Measurements from ENCODE around the gene PDZRN4.

Gene PDZRN4

DNA sequence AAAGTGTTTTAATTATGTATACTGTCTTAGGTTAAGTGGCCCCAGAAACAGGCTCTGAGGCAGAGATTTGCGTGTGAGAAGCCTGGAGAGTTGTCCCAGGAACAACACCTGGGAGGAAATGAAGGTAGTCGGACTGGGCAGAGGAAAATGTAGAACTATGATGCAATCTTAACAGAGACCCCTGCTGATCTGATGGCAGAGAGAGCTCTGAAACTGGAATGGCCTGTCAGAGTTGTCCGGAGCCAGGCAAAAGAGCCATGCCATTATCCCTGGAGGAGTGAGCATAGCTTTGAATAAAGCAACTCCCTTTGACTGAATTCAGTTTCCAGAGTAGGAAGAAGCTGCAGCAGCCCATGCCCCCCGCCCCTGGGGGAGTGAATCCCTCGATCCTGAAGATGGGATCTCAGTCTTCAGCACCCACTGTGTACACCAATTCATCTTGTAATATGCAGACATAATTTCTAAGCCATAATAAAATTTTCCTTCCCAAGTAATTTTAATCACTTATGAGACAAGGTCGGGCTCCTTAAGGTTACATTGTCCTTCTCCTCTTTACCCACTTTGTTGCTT lies 264.8 kb downstream of the PDZRN4 start:
- DNase-seq (ENCODE audit: low read depth in 1 of 2, low spot score in 1 of 2) = no peak

DNA sequence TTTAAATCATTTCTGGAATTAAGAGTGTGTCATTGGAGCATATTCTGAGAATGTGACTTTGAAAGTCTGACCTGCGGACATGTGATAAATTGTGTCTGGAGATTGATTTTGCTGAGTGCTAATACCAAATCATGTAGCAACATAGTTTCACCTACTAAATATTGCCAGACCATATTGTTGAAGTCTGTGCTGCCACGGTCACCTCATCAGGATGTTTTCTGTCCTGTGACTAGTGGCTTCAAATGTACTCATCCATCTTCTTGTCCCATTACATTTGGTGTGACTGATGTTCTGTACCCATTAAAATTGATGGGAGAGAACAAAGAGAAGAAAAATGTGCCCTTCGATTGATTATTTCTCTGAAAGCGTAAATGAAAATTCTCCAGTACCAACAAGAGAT lies 265.3 kb downstream of the PDZRN4 start:
- no peak for DNase-seq (ENCODE audit: low read depth in 1 of 2, low spot score in 1 of 2)

DNA sequence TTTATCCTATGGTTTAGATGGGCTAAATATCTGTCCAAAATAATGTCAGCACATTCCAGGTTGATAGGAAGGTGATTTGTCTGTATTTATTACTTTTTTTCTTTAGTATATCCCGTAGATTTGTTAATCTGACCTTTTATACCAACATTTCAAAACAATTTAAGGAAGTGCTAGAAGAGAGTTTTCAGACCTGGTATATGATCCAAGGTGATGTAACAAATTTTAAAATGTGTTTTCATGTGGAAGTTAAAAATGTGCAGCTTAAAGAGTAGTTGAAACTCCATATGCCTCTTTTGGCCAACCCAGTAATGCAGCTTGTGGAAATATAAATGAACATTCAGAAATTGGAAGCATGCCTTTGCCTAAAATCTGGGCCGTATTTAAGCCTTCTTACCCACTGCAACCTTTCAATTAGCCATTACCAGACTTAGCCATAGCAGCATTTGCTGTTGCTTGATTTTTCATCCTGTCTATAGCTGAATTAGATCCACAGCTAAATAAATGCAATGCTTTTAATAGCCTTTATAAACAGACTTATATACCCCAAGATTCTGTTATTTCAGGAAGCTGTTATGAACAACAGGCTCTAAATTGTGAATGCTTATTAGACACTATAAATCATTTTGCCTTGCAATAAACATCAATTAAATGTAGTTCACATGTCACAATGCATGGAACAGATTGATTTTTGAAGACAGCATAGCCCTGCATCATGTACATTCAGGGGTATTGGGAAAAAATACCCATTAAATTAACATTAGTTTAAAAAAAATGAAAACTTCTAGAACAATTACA lies 271.2 kb downstream of the PDZRN4 start:
- DNase-seq (ENCODE audit: low read depth in 1 of 2, low spot score in 1 of 2) = no peak

DNA sequence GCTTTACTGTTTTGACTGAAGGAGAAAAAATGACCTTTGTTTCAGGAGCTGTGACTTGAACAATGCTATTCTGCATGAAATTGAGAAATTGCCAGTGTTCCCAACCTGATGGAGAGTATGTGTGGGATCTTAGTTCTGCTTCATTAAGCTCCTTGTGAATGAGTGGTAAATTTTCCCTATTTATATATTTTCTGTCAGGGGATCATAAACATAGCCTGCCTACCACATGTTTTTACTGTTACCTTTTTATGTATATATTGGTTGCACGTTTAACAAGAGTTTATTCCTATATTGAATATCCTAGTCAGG lies 271.7 kb downstream of the PDZRN4 start:
- DNase-seq (ENCODE audit: low read depth in 1 of 2, low spot score in 1 of 2) = no peak

DNA sequence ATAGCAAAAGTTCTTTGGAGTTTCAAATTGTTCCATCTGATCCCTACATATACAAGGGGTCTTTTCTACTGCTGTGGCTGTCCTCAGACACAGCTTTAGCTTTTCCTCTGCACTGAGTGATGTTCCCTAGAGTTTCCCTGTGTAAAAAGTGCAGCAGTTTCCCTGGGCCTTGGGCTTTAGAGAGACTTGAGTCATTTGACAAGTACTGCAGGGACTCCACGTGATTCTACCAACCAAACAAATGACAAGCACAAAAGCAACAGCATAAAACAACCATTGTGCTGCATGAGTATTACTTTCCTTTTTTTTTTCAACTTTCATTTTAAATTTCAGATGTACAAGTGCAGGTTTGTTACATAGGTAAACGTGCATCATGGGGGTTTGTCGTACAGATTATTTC lies 272.8 kb downstream of the PDZRN4 start:
- no peak for DNase-seq (ENCODE audit: low read depth in 1 of 2, low spot score in 1 of 2)

DNA sequence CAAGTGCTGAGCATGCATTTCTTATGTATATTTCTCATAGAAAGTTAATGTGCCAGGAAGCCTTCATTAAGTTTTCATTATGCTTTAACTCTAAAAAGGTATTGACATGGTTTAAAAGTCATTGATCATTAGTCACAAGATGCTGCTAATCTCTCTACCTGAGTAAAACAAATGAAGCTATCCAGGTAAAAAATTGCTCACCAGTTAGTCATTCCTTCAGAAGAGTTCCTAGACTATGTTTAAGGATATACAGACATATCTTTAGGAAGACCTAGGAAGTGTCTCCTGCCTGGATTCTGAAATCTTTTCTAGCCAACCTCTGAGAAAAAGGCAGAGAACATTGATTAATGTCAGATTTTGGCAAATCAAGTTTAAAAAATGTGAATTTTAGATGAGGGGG lies 274.2 kb downstream of the PDZRN4 start:
- DNase-seq (ENCODE audit: low read depth in 1 of 2, low spot score in 1 of 2) = no peak

DNA sequence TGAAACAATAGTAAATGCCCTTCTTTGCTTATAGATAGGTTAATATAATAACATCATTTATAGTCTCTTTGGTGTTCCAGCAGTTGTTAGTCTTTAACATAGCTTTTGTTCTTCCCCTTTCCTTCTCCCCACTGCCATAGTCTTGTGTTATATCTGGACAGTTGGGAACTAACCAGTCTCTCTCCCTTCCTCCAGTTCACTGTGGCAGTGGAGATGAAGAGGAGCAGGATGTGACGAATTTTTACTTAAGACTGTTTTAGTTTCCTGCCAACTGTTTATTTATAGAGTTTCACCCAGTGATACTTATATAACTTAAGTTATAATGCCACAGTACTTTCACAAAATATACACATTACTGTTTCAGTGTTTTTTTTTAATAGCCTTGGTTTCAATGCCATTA lies 277.4 kb downstream of the PDZRN4 start:
- no peak for DNase-seq (ENCODE audit: low read depth in 1 of 2, low spot score in 1 of 2)

DNA sequence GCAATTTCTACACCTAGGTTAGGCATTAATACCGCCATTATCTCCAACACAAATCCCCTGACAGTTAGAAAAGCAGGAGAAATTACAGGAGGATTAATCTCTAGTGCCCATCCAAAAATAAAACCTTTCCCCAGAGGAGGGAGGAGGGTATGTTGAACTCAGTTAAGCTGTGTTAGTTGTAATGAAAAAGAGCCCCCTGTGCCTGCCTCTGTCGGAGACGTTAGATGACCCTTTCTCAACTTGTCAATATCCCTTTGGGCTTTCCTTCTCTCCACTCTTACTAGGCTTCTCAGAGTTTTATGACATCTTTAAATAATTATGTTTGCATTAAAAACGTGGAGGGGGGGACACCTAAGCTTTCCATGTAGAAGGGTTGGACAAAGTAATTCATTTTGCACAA lies 278.2 kb downstream of the PDZRN4 start:
- no peak for DNase-seq (ENCODE audit: low read depth in 1 of 2, low spot score in 1 of 2)

DNA sequence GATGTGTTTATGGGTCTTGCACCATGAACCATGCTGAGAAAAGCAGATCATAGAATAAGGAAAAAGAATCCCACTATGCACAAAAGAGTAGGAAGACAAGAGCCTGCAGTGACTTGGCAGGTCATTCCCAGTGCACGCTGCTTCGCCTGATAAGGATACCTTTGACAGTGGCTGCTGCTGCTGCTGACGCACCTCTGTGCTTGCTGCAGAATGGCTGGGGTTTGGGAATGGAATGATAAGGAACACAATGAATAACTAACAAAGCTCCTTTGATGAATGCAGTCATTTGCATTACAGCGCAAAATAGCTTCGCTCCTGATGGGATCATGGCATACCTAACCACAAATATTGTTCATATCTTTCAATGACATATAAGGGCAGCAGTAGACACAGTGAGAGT lies 278.7 kb downstream of the PDZRN4 start:
- no peak for DNase-seq (ENCODE audit: low read depth in 1 of 2, low spot score in 1 of 2)

DNA sequence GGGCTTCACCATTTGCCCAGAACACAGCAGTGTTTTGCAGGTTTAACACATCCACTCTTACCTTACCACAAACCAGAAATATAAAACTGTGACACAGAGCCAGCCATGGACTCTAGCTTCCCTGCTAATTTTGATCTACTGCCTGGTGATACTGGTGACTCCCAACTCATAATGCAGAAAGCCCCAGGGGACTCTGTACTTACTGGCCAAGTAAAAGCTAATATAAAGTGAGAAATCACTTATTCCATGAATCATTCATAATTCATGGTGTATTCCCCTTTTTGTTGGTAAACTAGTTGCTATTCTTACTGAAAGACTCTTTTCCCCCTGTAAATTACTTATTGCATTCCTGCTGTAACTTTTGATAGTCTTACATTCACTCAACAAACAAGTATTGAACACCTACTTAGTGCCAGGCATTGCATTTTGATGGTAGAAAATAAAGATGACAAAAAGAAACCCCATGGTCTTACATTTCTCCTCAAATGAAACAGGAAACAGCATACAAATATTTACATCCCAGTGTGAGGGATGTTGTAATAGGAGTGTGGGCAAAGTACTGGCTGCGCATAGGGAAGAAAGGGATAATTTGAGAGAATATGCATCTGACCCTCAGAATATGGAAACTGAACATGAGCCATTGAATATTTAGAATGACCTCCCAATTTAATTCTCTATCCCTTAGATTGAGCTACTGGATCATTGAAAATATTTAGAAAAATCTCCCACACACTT lies 279.6 kb downstream of the PDZRN4 start:
- no peak for DNase-seq (ENCODE audit: low read depth in 1 of 2, low spot score in 1 of 2)

DNA sequence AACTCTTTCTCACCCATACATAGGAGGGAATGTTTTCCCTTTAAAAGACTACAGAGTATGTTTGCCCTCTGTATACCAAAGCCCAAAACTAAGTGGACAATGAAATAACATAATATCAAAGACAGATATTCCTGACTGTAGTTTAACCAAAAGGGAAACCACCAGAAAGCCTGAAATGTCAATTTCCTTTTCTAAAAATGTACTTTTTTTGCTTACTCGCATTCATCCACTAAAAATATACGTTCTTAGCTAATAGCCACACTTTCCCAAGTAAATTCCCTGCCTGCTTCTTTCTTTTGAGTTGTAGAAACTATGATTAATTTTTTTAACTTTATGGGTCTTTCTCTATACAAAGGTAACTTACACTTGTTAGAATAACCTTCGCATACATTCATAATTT lies 280.2 kb downstream of the PDZRN4 start:
- no peak for DNase-seq (ENCODE audit: low read depth in 1 of 2, low spot score in 1 of 2)

DNA sequence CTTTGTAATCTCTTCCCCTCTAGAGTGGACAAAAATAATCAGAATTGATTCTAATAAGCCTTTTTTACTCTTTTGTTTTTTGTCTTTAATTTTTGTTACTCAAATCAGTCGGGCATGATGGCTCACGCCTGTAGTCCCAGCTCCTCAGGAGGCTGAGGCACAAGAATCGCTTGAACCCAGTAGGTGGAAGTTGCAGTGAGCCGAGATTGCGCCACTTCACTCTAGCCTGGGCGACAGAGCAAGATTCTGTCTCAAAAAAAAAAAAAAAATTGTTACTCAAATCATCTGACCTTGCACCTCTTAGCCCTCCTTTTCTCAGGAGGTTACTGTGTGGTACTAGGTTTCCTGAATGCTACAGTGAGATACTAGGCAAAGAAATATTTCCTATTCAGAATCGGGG lies 280.6 kb downstream of the PDZRN4 start:
- no peak for DNase-seq (ENCODE audit: low read depth in 1 of 2, low spot score in 1 of 2)

DNA sequence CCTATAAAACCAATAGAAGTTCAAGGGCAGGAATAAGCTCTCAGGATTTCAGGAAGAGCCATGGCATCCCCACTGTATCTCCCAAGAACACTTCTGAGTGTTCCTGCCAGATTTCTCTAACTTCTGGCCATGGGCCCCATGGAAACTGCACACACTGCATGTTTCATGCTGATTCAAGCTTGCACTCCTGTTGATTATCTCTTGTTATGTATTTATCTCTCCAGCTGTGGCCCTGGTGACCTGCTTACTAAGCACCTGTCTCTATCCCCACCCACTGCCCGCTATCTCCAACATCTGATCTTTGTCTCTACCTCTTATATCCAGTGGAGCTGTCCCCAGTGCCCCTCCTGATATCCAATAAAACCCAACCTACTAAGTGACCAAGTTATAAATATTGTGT lies 285.3 kb downstream of the PDZRN4 start:
- no peak for DNase-seq (ENCODE audit: low read depth in 1 of 2, low spot score in 1 of 2)

DNA sequence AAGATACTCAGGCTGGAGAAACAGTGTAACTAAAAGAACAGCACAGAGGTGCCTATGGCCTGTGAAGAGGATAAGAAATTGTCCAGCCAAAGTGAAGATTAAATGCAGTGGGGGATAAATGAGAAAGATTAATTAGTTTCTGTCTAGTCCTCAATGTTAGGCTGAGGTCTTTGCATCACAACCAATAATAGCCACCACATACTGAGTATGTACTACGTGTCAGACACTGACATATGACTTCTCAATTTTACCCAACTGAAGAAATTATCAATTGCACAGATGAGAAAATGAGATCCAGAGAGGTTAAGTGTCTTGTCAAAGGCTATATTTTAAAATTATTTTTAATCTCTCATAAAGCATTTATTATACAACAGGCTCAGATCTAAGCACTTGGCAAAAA lies 285.9 kb downstream of the PDZRN4 start:
- no peak for DNase-seq (ENCODE audit: low read depth in 1 of 2, low spot score in 1 of 2)

DNA sequence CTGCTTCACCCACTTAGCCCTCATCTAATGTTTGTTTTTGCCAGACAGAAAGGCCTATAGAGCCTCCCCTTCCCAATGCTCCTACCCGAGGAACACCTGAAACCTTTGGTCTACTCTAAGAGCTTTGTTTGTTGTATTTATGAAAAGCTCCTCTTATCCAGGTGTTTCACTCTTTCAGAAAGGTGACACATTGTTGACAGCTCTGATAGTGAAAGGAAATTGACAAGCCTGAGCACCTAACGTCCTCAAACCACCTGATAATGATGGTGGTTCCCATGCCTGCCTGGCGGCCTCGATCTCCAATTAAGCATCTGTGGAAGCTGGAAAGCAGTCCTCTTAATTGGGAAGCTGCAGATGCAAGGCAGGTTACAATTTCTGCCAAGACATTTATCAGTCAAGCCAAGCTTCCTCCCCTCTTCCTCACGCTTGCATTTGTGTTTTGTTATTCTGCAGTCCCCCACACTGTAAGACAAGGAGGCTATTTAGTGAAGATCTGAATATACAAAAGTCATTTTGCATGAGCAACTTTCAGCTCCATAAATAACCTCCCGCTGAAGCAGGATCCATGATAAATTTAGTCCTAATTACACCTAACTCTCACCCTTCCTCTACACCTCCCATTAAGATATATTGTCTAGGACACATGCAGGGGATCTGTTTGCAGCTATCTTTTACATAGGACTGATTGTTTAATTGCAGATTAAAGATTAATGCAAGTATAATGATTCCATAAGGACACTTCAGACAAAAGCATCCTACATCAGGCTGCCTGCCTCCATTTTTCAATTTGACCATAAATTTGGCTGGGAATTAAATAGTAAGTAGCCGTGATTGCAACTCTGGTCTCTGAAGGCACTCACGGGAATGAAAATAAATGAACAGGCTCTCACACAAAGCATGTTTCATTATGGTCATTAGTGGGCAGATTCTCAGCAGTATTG lies 288.6 kb downstream of the PDZRN4 start:
- no peak for DNase-seq (ENCODE audit: low read depth in 1 of 2, low spot score in 1 of 2)

DNA sequence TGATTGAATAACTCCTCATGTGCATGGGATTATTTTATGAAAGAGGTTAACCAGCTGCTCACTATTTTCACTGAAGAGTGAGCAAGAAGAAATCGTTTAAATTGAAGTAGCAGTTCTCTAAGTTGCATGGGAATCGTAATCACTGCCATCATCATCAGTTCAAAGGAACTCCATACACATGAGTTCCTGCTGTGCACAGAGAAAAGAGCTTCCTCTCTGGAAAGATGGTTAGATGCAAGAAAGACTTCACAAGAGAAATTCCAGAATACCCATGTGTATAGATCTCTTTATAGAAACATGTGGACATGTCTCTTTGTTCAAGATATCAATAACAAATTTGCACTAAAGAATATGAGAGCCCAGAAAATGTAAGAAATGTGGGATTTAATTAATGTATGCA lies 291.3 kb downstream of the PDZRN4 start:
- no peak for DNase-seq (ENCODE audit: low read depth in 1 of 2, low spot score in 1 of 2)

DNA sequence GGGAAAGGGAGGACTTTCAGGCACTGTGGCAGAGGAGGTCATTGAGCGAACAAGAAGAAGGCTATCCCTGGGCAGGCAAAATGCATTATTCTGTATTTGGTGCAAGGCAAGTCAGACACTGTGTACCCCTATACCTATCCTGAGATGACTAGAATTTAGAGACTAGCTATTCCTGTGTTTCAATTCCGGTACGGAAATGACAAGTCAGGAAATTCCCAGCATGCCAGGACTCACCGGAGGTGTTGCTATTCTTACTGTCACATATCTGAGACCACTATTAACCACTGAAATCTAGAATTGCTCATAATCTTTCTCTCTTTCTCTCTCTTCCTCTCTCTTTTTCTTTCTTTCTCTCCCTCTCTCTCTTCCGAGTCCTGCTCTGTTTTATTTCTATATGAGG lies 297.1 kb downstream of the PDZRN4 start:
- no peak for DNase-seq (ENCODE audit: low read depth in 1 of 2, low spot score in 1 of 2)

DNA sequence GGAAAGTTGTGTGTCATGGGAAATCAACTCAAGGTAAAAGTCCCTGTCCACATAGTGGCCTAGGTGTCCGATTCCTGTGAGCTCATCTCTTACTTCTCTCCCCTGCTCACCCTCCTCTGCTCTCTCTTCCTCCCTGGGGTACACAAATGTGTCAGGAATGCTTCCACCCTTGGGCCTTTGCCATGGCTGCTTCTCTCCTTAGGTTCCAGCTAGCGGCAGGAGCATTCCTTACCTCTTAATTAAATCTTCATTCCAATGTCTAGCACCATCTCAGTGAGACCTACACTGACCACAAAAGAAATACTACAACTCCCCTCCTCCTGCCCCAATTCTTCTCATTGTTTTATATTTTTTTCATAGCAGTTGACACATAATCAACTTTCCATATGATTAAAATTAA lies 298.6 kb downstream of the PDZRN4 start:
- no peak for DNase-seq (ENCODE audit: low read depth in 1 of 2, low spot score in 1 of 2)

DNA sequence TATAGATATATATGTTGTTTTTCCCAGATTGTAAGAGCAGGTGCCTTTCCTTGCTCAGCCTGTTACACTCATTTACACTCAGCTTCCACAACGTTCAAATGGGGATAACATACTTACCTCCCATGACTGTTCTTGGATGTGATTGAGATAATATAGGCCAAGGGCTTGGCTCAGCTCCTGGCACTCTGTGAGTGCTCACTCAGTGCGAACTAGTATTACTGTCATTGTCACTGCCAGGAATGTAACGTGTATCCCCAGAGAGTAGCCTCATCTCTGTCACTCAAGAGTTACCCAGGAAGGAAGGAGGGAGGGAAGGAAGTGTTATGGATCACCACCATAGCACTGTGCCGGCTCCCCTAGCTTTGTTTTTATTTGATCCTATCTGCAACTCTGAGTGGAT lies 307.9 kb downstream of the PDZRN4 start:
- DNase-seq (ENCODE audit: low read depth in 1 of 2, low spot score in 1 of 2) = no peak

DNA sequence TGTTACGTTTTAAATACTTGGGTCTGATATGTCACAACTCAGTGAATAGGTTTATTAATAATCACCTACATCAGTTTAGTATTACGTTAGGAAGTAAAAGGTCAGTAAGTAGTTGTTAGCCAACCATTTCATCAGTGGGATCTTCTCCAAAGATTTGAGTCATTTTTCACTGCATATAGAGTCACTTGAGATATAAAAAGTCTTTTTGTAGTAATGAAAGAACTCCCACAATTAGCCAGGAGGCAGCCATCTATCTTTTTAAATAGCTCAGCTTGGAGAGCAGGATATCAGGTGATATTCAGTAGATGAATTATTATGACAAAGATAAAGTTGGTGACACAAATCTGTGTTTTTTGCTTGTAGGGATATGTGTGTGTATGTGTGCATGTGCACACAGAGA lies 309.3 kb downstream of the PDZRN4 start:
- no peak for DNase-seq (ENCODE audit: low read depth in 1 of 2, low spot score in 1 of 2)

DNA sequence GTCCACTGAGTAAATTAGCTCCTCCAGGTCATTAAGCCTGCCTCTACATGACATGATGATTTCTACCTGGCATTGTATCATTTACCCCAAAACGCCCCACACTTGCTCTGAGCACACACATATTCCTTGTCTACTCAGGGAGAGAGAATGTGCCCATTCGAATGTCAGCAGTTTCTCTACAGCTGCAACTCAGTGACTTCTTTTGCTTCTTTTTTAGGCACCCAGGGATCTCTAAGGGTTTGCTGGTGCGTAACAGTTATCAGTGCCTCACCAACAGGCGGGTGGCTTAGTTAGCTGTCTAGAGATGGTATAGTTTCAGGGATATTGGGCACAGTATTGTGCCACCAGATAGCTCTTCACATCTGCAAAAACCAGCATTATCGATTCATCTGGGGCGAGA lies 316.9 kb downstream of the PDZRN4 start:
- DNase-seq (ENCODE audit: low read depth in 1 of 2, low spot score in 1 of 2) = no peak

DNA sequence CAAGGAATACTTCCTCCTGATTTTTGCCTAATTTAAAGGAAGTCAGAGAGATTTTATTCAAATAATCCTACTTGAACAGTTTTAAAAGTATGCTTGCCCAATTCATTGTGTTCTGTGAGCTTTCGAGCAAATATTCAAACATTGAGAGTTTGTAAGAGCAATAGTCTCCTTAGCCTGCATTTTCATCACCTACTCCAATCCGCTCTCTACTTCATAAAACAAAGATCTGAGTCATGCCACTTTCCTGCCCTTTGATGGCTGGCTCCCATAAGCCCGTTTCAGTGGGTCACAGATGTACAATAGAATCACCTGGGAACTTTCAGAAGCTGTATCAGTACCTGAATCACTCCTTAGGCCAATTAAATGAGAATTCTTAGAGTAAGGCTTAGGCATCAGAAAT lies 319.2 kb downstream of the PDZRN4 start:
- DNase-seq (ENCODE audit: low read depth in 1 of 2, low spot score in 1 of 2) = no peak

Data from stimulated activated CD4-positive, alpha-beta T cell treated with anti-CD3 and anti-CD28 coated beads, Interleukin-15, amount 100 ng/mL, for 1 hour (primary cell).